Skin of body (tissue), 2 donors: ENCODE data around the gene OSBPL6. TPM values are rescaled to one million over a fixed set of nuclear protein-coding genes. Genes with fewer than 3 reads are reported as not detected.
A peak's percentile ranks its signal among the peaks of the same experiment; 100 is the strongest.
"Not testable (repeated sequence)": the region's sequence is repeated elsewhere in the genome, so short reads cannot be mapped to it uniquely, and the experiment has no call there.

Experiments
- DNase-seq: peaks from one replicate; lab custom pipeline; 2025; lab: John Stamatoyannopoulos, UW
- total RNA-seq: library from RNA; depleted of rRNA; stranded (reverse); fragments of >200 nt; gene quantifications from one replicate; pipeline ENCODE4 v1.2.3, GENCODE V29; 2014

OSBPL6 gene
- total RNA-seq, 1 donor from 2014 or later: 3.3 TPM

GRCh38 chr2:178298785-178299212 is 104.5 kb downstream of the OSBPL6 start:
- no peak for DNase-seq

- DNase-seq: no peak
Measured at GRCh38 chr2:178301649-178302238, 107.4 kb downstream of the OSBPL6 start.

- DNase-seq: no peak
Measured at GRCh38 chr2:178304333-178304732, 110.0 kb downstream of the OSBPL6 start.

- DNase-seq: no peak
Measured at GRCh38 chr2:178306352-178307073, 112.2 kb downstream of the OSBPL6 start.

GRCh38 chr2:178307650-178308049 is 113.3 kb downstream of the OSBPL6 start:
- no peak for DNase-seq

- DNase-seq: no peak
Measured at GRCh38 chr2:178309541-178309940, 115.2 kb downstream of the OSBPL6 start.

GRCh38 chr2:178315078-178315477 is 120.8 kb downstream of the OSBPL6 start:
- DNase-seq: no peak

- DNase-seq: no peak
Measured at GRCh38 chr2:178315488-178315948, 121.2 kb downstream of the OSBPL6 start.

- DNase-seq: no peak
Measured at GRCh38 chr2:178317811-178318210, 123.5 kb downstream of the OSBPL6 start.

- no peak for DNase-seq
Measured at GRCh38 chr2:178320011-178320585, 125.8 kb downstream of the OSBPL6 start.

- no peak for DNase-seq
Measured at GRCh38 chr2:178322068-178322467, 127.8 kb downstream of the OSBPL6 start.

- DNase-seq: not testable (repeated sequence)
Measured at GRCh38 chr2:178323331-178323730, 129.0 kb downstream of the OSBPL6 start.

GRCh38 chr2:178324077-178324476 is 129.8 kb downstream of the OSBPL6 start:
- no peak for DNase-seq

GRCh38 chr2:178325268-178325667 is 131.0 kb downstream of the OSBPL6 start:
- no peak for DNase-seq

- DNase-seq: no peak
Measured at GRCh38 chr2:178327516-178327915, 133.2 kb downstream of the OSBPL6 start.

GRCh38 chr2:178328037-178328436 is 133.7 kb downstream of the OSBPL6 start:
- DNase-seq: no peak

- DNase-seq: no peak
Measured at GRCh38 chr2:178330175-178331017, 136.1 kb downstream of the OSBPL6 start.

- peak; percentile 4 for DNase-seq
Measured at GRCh38 chr2:178331474-178332432, 137.4 kb downstream of the OSBPL6 start.

- no peak for DNase-seq
Measured at GRCh38 chr2:178333851-178334250, 139.5 kb downstream of the OSBPL6 start.

GRCh38 chr2:178335230-178335629 is 140.9 kb downstream of the OSBPL6 start:
- no peak for DNase-seq

GRCh38 chr2:178344121-178344520 is 149.8 kb downstream of the OSBPL6 start:
- no peak for DNase-seq
